Measurements from ENCODE around the gene CDC42BPA.

The CDC42BPA gene

DNA sequence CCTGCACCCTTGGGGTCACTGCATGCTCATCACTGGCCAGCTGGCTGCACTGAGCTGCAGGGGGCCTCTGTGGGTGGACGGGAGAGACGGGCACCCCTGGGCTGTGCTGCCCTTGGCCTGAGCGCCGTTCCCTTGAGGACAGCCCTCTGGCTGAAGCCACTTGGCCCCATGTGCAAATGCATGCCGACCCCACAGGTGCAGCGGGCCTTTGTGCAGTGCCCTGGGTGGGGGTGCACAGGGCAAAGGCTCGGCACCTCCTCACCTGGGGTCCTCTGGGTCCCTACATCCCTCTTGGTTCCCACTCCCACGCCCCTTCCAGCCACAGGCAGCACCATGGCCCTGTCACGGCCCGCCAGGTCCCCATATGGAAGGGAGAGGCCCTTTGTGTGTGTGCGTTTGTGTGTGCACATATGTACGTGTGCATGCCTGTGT lies 336.9 kb downstream of the CDC42BPA start:
- intact Hi-C loops (cut with DNase I), result loop anchor here (5.0 kb wide), 1 partner anchor 39 kb away; the partner anchor contains the start of gene COQ8A
- peak in 3 of 42 donors; percentile 3 to 35 (median 4) for DNase-seq

DNA sequence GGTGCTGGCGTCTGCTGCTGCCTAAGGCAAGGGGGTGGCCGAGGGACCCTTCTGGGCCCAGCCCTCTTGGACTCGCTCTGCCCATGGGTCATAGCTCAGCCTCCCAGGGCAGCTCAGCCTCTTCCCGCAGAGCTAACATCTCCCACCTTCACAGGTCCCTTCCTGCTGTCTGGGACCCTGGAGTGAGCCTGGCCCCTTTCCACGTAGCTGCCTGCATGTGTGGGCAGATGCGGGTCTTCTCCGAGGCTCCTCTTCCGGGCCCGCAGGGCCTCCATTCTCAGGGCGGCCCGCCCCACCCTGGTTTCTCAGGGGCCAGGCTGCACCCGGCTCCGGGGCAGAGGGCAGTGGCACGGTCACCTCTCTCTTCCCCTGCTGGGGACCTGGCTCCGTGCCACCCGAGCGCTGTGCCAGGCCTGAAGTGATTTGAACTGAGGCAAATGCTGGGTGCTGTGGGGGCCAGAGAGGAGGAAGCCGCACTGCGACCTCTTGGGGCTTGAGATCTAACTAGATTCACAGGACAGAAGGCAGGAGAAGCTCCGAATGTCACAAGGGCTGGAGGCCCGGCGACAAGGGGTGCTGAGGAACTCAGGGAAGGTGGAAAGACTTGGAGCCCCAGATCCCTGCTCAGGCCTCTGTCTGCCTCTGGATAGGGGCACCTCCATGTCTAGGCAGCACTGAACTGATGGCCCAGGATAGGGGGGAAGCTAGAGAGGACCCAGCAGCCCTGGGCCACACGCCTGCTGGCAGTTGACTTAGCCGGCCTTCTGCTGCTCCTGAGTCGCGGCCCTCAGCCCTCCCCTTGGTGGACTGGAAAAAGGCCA lies 337.5 kb downstream of the CDC42BPA start:
- intact Hi-C loops (cut with DNase I), result loop anchor here (5.0 kb wide), 1 partner anchor 38 kb away; the partner anchor contains the start of gene COQ8A
- peak in 5 of 42 donors; percentile 4 to 55 (median 29) for DNase-seq

DNA sequence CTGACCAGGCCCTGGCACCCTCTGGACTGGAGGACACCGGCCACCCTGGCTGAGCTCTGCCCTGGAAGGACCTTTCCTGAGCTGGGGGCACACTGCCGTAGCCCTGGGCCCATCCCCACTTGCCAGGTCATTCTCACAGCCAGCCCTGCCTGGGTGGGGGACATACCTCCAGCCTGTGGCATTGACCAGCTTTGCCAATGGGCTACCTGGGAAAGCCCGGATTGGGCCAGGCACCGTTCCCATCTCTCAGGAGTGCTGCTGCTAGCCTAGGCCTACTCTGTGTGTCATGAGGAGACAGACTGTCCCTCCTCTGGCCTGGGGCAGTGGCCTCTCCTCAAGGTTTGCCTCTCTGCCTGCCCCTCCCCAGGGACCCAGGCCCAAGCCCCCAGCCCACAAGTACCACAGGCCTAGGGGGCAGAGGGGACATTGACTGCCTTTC lies 338.2 kb downstream of the CDC42BPA start:
- intact Hi-C loops (cut with DNase I), result loop anchor here (5.0 kb wide), 1 partner anchor 38 kb away; the partner anchor contains the start of gene COQ8A
- peak in 3 of 42 donors; percentile 3 to 33 (median 25) for DNase-seq

DNA sequence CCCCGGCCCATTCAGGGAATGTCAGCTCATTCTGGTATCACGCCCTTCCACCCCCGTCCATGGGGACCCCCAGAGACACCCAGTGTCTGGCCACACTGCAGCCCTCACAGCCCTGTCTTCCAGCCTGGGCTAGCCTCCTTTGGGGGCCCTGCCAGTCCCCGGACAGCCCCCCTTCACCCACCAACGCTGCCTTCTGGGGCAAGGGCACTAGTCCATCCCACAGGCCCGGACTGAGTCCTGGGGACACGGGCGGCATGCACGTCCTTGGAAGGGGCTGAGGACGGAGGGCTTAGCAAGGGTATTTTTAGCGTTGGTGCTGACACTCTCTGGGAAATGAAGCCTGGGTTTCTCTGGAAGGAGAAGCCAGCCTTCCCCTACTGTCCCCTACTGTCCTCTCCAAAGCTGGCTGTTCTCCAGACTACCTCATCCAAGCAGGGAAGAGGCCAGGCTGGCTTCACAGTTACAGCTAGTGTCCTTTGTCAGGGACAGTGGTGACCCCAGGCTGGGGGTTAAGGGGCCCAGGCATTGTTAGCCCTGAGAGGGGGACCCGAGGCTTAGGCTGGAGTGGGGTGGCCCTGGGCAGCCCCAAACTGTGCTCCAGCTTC lies 338.7 kb downstream of the CDC42BPA start:
- intact Hi-C loops (cut with DNase I), result loop anchor here (5.0 kb wide), 1 partner anchor 37 kb away; the partner anchor contains the start of gene COQ8A
- peak in 19 of 42 donors; percentile 17 to 86 (median 66) for DNase-seq

DNA sequence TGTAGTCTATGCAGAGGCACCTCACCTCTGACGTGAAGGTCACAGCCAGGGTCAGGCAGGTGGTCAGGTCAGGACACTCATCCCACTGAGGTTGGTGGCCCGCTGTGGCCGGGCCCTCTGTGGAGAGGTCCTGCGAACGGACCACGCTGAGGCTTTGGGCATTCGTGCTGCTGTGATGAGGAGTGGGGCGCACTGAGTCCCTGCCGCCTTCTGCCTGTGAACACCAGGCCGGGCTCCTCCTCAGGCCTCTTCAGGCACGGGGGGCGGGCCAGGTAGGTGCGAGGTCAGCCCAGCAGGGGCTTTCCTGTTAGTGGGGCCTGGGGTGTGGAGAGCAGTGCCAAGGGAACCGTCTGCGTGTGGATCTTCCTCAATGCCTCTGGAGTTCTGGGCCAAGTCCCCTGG lies 339.2 kb downstream of the CDC42BPA start:
- peak in 3 of 42 donors; percentile 1 to 23 (median 5) for DNase-seq
- intact Hi-C loops (cut with DNase I), result no loop called here

DNA sequence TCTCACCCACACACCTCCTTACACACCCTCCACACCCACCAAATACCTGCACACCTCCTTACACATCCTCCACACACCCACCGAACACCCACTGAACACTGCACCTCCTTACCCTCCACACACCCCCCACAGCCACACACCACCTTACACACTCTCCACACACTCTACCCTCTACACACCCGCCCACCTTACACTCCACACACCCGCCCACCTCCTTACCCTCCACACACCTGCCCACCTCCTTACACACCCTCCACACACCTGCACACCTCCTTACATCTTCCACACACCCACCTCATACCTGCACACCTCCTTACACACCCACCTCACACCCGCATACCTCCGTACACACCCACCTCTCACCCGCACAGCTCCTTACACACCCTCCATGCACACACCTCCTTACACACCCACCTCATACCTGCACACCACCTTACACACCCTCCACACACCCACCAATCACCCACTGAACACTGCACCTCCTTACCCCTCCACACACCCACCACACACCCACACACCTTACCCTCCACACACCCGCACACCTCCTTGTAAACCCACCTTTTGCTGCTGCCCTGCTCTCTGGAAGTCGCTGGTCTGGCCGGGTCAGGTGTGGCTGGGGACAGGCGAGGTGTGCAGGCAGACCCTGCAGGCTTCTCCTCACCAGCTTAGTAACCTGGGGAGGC lies 339.7 kb downstream of the CDC42BPA start:
- DNase-seq, result peak in 2 of 42 donors; percentile 3 to 36
- intact Hi-C loops (cut with DNase I), result no loop called here

DNA sequence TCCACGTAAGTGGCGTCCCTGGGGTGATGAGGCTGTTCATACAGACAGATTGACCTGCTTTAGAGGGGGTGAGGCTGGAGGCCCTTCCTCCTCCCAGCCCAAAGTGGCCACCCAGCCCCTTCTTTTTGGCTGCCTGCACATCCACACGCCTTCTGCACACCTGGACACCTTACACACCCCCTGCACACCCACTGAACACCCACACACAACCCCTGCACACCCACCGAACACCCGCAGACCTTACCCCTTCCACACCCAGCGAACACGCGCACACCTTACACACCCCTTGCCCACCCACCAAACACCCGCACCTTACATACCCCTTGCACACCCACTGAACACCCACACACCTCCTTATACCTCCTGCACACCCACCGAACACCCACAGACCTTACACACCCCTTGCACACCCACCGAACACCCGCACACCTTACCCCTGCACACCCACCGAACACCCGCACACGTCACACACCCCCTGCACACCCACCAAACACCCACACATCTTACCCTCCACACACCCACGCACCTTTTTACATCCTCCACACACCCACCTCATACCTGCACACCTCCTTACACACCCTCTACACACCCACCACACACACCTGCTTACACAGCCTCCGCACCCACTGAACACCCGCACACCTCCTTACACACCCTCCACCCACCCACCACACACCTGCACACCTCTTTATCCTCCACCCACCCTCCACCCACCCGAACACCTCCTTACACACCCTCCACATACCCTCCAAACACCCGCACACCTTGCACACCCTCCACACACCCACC lies 340.5 kb downstream of the CDC42BPA start:
- intact Hi-C loops (cut with DNase I), result no loop called here
- DNase-seq, result peak in 4 of 42 donors; percentile 2 to 35 (median 18)

DNA sequence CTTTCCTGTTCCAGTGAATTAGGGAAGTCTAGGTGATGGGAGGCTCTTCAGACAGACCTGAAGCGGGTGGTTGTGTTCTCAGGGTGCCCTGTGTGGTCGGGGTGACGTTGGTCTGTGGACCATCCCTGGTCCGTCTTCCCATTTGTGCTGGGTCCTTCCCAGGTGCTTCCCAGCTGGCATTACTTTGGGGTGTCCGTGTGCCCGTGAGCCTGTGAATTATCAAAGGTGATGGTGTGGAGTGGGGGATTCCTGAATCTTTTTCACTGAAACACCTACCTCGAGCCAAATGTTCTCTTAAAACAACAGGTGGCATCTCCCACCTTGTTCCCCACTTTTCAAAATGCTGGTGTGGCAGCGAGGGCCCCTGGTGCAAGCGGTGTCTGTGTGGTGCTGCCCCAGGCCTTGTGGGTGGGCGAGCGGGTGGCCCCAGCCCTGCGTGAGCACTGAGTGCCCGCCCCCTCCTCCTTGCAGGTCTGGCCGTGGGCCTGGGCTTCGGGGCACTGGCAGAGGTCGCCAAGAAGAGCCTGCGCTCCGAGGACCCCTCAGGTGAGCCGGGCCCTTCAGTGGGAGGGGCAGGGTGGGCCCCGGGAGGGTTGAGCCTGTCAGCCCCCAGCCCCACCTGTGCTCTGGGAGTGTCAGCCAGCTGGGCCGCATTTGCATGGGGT lies 341.2 kb downstream of the CDC42BPA start:
- intact Hi-C loops (cut with DNase I), result no loop called here
- DNase-seq, result peak in 5 of 42 donors; percentile 1 to 37 (median 13)

DNA sequence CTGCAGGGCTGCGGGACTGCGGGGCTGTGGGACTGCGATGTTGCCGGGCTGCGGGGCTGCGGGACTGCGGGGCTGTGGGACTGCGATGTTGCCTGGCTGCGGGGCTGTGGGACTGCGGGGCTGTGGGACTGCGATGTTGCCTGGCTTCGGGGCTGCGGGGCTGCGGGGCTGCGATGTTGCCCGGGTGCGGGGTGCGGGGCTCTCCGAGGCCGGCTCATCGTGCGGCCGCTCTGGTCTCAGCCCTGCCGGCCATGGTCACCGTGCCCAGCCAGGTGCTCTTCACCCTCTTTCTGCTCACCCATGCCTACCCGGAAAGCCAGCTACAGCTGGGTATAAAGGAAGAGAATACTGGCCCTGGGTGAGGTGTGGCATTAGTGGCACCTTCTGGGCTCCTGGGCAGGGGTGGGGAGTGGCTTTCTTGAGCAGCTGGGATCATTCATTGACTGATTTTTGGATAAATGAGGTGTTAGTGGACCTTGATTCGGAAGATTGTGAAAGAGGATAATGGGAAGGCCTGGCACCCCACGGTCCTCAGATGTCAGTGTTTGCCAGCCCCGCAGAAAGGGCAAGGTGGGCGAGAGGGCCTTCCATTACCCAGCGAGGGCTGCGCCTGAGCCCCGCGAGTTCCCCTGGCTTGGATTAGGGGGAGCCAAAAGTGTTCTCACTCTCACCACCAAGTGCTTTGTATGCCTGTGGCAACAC lies 341.9 kb downstream of the CDC42BPA start:
- intact Hi-C loops (cut with DNase I), result no loop called here
- peak in 5 of 42 donors; percentile 5 to 42 (median 32) for DNase-seq

DNA sequence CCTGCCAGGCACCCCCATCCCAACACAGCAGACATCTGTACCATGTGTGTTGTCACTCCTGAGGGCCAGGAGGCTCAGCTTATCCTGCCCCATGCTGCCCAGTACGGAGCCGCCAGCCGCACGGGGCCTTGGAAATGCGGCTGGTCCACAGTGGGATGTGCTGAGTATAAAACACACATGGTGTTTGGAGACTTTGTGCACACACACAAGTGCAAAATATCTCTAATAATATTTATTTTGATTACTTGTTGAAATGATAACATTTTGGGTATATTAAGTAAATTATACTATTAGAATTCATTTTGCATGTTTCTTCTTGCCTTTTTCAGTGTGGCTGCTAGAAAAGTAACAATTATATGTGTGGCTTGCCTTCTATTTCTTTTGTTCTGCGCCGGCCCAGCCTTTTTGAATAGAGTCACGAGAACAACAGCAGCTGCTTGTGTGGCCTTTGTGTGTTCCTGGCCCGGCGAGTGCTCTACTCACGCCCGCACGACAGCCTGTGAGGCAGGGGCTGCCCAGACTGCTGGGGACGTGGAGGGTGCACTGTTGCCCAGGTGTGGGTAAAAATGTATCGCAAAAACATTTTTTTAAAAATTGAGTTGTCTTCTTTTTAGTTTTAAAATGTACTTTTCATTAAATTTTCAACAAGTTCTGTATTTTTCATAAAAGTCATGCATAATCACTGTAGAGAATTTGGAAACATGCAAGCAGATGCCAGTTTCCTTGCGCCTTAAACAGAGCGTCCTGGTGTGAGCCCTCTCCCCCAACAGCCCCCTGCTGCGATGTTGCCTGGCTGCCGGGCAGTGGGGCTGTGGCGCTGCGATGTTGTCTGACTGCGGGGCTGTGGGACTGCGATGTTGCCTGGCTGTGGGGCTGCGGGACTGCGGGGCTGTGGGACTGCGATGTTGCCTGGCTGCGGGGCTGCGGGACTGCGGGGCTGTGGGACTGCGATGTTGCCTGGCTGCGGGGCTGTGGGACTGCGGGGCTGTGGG lies 342.7 kb downstream of the CDC42BPA start:
- intact Hi-C loops (cut with DNase I), result no loop called here
- peak; percentile 63 to 90 (median 78) for DNase-seq

DNA sequence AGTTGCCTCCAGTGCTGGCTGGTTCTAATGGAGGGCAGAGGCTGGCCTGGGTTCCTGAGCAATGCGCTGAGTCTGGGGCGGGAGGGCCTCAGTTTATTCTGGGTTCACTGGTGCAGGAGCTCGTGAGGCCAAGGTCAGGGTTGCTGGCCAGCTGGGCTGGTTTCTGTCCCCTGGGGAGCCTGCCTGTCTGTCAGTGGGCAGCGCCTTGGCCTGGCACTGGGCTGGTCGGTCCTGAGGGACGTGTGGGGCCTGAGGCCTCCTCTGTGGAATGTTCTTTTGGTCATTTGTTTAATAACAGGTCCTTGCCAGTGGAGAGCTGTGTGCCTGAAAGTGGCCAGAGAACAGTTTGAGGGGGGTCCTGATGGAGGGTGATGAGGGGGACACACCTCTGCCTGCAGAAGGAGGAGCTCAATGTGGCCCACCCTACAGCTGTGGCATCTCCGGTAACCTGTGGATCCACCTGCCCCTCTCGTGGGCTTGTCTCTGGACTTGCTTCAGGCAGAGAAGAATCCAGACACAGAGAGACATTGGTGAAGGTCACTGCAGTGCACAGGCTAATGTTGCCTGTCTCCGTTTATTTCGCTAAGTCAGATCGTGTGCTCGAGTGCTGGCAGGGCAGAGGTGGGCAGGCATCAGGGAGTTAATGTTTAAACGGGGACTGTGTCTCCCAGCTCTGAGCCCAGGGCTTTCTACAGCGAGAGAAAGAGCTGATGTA lies 343.6 kb downstream of the CDC42BPA start:
- peak in 7 of 42 donors; percentile 3 to 47 (median 31) for DNase-seq
- intact Hi-C loops (cut with DNase I), result no loop called here

DNA sequence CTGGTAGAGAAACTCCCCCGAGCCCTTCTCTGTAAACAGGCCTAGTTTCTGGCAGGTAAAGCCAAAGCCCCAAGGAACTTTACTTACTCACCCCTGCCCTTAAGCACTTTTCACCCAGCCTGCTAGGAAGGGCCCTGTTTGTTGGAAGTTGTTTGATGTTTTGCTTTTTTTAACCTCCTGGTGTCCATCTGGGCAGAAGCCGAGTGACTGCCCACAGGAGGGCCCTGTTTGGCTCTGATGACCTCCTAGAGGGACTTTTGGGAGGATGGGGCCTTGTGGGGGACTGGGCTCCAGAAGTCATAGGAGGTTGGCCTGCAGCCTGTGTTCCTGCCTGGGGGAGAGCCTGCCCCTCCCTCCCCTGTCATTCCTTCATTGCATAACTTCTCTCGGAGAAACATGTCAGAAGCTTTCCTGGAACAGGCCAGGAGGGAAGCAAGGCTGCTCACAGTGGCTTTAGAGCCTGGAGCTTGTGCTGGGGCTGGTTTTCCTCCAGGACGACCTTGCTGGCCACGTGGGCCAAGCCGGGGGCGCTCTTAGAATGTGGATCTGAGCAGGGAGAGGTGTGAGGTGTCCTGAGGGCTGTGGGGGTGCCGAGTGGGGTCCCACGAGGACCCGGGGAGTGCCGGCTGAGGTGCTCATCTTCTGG lies 344.3 kb downstream of the CDC42BPA start:
- DNase-seq, result peak in 6 of 42 donors; percentile 3 to 41 (median 24)
- intact Hi-C loops (cut with DNase I), result no loop called here

DNA sequence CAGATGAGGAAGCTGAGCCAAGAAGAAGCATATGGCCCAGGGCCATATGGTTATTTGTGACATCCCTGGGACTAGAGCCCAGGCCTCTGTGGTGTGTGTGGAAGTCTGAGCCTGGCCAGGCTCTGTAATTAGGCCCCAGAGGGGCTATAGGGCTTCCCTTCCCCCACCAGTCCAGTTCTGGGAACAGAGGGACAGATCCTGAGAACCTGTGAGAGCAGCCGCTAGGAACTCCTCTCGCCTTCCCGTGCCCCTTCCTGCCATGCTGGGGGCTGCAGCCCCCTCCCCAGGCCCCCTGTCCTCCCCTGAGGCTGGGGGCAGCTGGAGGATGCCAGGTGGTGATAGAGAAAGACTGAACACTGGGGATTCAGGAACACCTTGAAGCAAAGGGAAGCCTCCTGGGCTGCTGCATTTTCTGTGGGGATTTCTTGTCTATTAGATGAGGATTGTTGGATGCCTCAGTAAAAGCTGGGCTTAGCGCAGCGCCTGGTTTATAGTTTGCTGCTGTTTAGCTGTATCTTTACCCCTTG lies 344.9 kb downstream of the CDC42BPA start:
- intact Hi-C loops (cut with DNase I), result no loop called here
- peak in 3 of 42 donors; percentile 1 to 43 (median 11) for DNase-seq

DNA sequence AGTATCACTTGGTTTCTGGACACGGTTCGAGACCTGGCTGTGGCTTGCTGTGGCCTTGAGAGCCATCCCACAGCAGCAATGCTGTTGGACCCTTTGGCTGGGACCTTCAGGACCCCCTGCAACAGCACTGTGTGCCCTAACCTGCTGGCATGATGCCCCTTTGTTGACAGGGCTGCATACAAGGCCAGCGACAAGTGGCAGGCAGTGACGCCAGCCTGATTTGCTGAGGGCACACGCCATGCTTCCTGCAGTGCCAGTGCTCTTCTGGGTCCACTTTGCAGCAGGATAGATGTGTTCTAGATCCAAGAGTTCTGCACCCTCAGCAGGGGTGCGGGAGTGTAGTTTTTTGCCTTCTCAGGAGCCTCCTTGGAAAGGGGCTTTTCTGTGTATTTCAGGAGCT lies 345.4 kb downstream of the CDC42BPA start:
- intact Hi-C loops (cut with DNase I), result no loop called here

DNA sequence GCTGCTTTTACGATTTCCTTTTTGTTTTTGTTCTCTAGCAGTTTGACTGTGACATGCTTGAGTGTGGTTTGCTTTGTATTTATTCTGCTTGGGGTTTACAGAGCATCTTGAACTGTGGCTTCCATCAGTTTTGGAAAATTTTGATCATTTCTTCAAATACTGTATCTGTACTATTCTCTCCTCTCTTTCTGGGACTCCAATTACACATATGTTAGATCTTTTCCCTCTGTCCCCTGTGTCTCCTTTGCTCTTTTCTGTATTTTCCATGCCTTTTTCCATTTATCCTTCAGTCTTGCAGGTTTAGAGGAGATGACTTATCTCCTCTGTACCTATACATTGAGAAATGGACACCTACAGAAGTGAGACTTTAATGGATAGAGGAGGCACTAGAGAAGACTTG lies 346.5 kb downstream of the CDC42BPA start:
- intact Hi-C loops (cut with DNase I), result no loop called here

More for the DNA sequence above, 345.4 kb downstream of the CDC42BPA start:
- peak in 3 of 42 donors; percentile 3 to 15 (median 13) for DNase-seq

More for the DNA sequence above, 346.5 kb downstream of the CDC42BPA start:
- no peak for DNase-seq

All from head of caudate nucleus (tissue), 42 donors.